Testis (tissue), 3 donors: ENCODE measurements around the gene NIN. TPM values are rescaled to one million over a fixed set of nuclear protein-coding genes. Genes with fewer than 3 reads are reported as not detected.
"Not testable (repeated sequence)": the region's sequence is repeated elsewhere in the genome, so short reads cannot be mapped to it uniquely, and the experiment has no call there.

Source experiments
- DNase-seq: peaks from one replicate; pipeline ENCODE4 v3.0.0-alpha.2; 2019
- H3K27ac ChIP-seq, 2 donors: fragments of 200-600 bp; sonication (generic); one replicate each; pipeline ENCODE4 v1.5.1; 2019
- H3K27me3 ChIP-seq: fragments of 200-600 bp; sonication (generic); one replicate; pipeline ENCODE4 v1.5.1; 2019
- H3K36me3 ChIP-seq: fragments of 200-600 bp; sonication (generic); one replicate; pipeline ENCODE4 v1.5.1; 2017; ENCODE audit warnings: low read depth; ENCODE audit errors: missing control alignments
- H3K4me1 ChIP-seq: fragments of 200-600 bp; sonication (generic); one replicate; pipeline ENCODE4 v1.5.1; 2019
- H3K4me3 ChIP-seq, 2 donors: fragments of 200-600 bp; sonication (generic); one replicate each; pipeline ENCODE4 v1.5.1; 2017 to 2019
- H3K9me3 ChIP-seq: fragments of 200-600 bp; sonication (generic); one replicate; pipeline ENCODE4 v1.5.1; 2017
- POLR2A ChIP-seq: fragments of 450-650 bp; IDR thresholded peaks from one replicate; pipeline ENCODE4 v1.6.1; 2017; ENCODE audit warnings: antibody characterized with exemption, mild to moderate bottlenecking, moderate library complexity
- WGBS, 2 donors: methylation state at CpG; one replicate each; pipeline ENCODE4 v1.1.5; 2018; 5-methylcytosine and 5-hydroxymethylcytosine counted together
- intact Hi-C: fragments of 100-400 bp; cut with DNase I; formaldehyde crosslinking; loops from one replicate; pipeline ENCODE4 v1.15.1; 2023; ENCODE audit warnings: low total_unique reads
- polyA plus RNA-seq: library from polyadenylated mRNA; stranded (reverse); fragments of 350-450 nt; fragmentation: Illumina TruSeq; extraction: RNeasy Lipid Tissue Mini Kit (QIAGEN cat#74804); gene quantifications from one replicate; pipeline ENCODE4 v1.2.3, GENCODE V29; 2014; ENCODE audit warnings: low read depth, low replicate concordance; ENCODE audit not compliant: insufficient read depth
- total RNA-seq, 2 donors: library from RNA; depleted of rRNA; stranded (reverse); fragments of >200 nt; gene quantifications; one replicate each; pipeline ENCODE4 v1.2.3, GENCODE V29; 2016
- TF ChIP-seq, protein P1 (sequence below), 3 experiments: fragments of 450-650 bp in 2 of 3; fragments of 200-600 bp in 1 of 3; sonication (generic) in 1 of 3; IDR thresholded peaks; one replicate each; pipeline ENCODE4 v1.5.1; 2016 to 2019; ENCODE audit warnings: antibody characterized with exemption in 3 of 3, mild to moderate bottlenecking in 2 of 3, moderate library complexity in 1 of 3

NIN gene
- total and polyA plus RNA-seq, 3 donors from 2014 or later: 4.4 to 16.5 (median 9.3) TPM

DNA sequence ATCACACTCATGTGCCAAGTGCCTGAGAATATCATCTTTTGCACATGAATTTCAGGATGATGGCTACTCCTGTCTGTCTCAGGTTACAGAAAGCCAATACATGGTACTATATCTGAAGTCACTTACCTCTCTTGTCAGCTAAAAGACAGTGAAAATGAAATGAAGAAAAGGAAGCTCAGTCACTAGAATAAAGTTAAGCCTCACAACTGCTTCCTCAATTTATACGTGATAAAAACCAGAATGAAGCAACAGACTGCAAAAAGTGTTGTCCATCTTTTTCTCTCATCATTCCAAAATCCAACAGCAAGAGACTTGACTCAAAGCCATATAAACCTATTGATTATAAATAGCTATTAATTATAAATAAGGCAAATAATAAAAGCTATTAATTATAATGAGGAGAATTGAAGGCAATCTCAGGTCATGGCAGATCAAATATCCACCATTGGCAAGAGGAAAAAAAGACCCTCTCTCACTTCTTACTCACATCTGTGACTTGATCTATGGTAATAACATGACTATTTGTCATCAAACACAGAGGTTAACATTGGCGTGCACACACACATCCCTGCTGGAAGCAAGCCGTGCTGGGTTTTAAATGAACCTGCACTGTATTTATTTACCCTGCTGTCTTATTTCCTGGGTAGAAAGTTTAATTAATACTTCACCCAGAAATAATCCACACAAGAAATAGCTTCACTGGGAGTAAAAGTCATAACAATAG lies 10.0 kb downstream of the NIN start:
- Histone ChIP-seq H3K4me3 (no peak overlapping the region), H3K36me3 (no peaks in the 10 kb centered on the region), H3K27ac (no peak overlapping the region), H3K9me3 (no peaks in the 10 kb centered on the region), H3K27me3 (no peaks in the 10 kb centered on the region), H3K4me1 (no peaks in the 10 kb centered on the region)
- intact Hi-C loops: no loop called here
- DNase-seq: no peak
- no peak for TF ChIP-seq POLR2A
- TF ChIP-seq, protein P1, sequence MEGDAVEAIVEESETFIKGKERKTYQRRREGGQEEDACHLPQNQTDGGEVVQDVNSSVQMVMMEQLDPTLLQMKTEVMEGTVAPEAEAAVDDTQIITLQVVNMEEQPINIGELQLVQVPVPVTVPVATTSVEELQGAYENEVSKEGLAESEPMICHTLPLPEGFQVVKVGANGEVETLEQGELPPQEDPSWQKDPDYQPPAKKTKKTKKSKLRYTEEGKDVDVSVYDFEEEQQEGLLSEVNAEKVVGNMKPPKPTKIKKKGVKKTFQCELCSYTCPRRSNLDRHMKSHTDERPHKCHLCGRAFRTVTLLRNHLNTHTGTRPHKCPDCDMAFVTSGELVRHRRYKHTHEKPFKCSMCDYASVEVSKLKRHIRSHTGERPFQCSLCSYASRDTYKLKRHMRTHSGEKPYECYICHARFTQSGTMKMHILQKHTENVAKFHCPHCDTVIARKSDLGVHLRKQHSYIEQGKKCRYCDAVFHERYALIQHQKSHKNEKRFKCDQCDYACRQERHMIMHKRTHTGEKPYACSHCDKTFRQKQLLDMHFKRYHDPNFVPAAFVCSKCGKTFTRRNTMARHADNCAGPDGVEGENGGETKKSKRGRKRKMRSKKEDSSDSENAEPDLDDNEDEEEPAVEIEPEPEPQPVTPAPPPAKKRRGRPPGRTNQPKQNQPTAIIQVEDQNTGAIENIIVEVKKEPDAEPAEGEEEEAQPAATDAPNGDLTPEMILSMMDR (IDR thresholded peaks at IDR 0.05): no peak
- WGBS, 2 donors: 92% methylated on average over 3 of the region's 3 CpGs

DNA sequence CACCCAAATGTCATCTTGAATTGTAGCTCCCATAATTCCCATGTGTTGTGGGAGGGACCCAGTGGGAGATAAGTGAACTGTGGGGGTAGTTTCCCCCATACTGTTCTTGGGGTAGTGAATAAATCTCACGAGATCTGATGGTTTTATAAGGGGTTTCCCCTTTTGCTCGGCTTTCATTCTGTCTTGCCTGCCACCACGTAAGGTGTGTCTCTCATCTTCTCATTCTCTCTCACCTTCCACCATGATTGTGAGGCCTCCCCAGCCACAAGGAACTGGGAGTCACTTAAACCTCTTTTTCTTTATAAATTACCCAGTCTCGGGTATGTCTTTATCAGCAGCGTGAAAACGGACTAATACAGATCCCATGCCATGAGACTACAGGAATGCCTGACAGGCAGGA lies 11.7 kb downstream of the NIN start:
- H3K4me3 ChIP-seq, H3K4me1 ChIP-seq, H3K36me3 ChIP-seq, H3K27me3 ChIP-seq, H3K9me3 ChIP-seq, DNase-seq, intact Hi-C loops, H3K27ac ChIP-seq: not testable (repeated sequence)
- WGBS, 2 donors: 88 to 89% methylated on average over 6 of the region's 6 CpGs

DNA sequence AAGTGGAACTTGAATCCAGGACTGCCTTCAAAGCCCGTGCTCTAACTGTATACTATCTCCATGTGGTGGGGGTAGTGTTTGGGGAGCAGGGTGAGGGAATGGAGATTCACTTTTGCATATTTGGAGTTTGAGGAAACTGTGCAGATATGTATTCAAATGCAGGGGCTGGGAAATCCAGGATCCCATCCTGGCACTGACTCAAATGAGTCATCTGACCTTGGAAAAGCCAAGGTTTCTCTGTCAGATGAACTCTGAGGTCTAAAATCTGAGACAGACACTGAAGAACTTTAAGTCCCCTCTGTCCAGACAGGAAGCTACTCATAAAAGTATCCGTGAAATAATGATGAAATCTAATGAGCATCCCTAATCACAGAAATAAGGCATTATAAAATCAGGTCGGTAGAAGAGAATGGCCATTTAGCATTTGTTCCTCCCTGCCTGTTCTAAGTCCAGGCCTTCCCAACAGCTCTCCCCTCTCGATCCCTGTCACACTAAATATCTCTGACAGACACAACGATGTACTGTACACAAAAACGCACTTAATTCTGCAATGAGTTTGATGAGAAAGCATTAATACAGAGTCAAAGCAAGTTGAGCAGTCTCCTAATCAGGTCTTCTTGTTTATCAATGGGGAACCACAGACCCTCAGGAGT lies 14.4 kb downstream of the NIN start:
- TF ChIP-seq POLR2A: no peak
- TF ChIP-seq, protein P1 (IDR thresholded peaks at IDR 0.05): no peak
- no peak for DNase-seq
- intact Hi-C loops: no loop called here
- Histone ChIP-seq H3K4me1 (no peaks in the 10 kb centered on the region), H3K9me3 (no peaks in the 10 kb centered on the region), H3K27ac (no peak overlapping the region), H3K27me3 (no peaks in the 10 kb centered on the region), H3K4me3 (no peak overlapping the region), H3K36me3 (no peaks in the 10 kb centered on the region)
- WGBS, 2 donors: 46 to 48% methylated on average over 6 of the region's 6 CpGs

DNA sequence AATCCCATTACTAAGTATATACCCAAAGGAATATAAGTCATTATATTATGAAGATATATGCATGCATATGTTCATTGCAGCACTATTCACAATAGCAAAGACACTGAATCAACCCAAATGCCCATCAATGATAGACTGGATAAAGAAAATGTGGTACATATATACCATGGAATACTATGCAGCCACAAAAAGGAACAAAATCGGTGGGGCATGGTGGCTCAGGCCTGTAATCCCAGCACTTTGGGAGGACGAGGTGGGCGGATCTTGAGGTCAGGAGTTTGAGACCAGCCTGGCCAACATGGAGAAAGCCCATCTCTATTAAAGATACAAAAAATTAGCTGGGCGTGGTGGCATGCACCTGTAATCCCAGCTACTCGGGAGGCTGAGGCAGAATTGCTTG lies 15.4 kb downstream of the NIN start:
- 90 to 97% methylated on average over 5 of the region's 5 CpGs for WGBS, 2 donors
- intact Hi-C loops: not testable (repeated sequence)

DNA sequence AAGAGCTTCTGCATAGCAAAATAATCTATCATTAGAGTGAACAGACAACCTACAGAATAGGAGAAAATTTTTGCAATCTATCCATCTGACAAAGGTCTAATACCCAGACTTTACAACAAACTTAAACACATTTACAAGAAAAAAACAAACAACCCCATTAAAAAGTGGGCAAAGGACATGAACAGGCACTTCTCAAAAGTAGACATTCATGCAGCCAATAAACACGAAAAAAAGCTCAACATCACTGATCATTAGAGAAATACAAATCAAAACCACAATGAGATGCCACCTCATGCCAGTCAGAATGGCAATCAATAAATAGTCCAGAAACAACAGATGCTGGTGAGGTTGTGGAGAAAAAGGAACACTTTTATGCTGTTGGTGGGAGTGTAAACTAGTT lies 15.9 kb downstream of the NIN start:
- H3K27ac ChIP-seq, H3K4me1 ChIP-seq, DNase-seq, H3K27me3 ChIP-seq, H3K4me3 ChIP-seq, H3K9me3 ChIP-seq, H3K36me3 ChIP-seq, intact Hi-C loops: not testable (repeated sequence)
- WGBS, 2 donors: 0 to 42% methylated on average over 1 of the region's 1 CpG

More for the DNA sequence above, 15.4 kb downstream of the NIN start:
- H3K4me1 ChIP-seq, H3K27me3 ChIP-seq, H3K9me3 ChIP-seq, DNase-seq, H3K27ac ChIP-seq, H3K4me3 ChIP-seq, H3K36me3 ChIP-seq: not testable (repeated sequence)

DNA sequence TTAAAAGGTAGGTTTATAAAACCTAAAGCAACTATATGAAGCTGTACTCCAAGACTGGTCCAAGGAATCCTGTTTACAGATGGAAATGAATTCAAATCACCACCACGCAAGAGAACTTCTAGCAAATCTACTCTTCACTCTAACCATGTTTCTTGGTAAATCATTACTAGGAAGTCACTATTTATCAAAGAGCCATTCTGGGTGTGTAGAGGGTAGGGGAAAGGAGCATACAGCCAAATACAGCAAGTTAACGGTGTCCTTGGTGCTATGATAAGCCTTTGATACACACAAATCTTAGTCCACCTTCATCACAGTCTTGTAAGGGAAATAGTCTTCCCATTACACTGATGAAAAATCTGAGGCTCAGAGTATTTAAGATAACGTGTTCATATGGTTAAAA lies 16.8 kb downstream of the NIN start:
- H3K4me3 ChIP-seq: no peak overlapping the region
- WGBS, 2 donors: 92 to 95% methylated on average over 3 of the region's 3 CpGs
- H3K9me3 ChIP-seq: no peaks in the 10 kb centered on the region
- H3K27me3 ChIP-seq: no peaks in the 10 kb centered on the region
- TF ChIP-seq, protein P1 (IDR thresholded peaks at IDR 0.05): no peak
- no peak for TF ChIP-seq POLR2A
- DNase-seq: no peak
- H3K4me1 ChIP-seq: no peaks in the 10 kb centered on the region
- no peak overlapping the region for H3K27ac ChIP-seq
- H3K36me3 ChIP-seq: no peaks in the 10 kb centered on the region
- intact Hi-C loops: no loop called here
